Bronchial epithelial cell (primary cell): ENCODE results near the gene PYGB. TPM values are rescaled to one million over a fixed set of nuclear protein-coding genes. Genes with fewer than 3 reads are reported as not detected.
A peak's percentile ranks its signal among the peaks of the same experiment; 100 is the strongest.

Experiments used
- DNase-seq: peaks from one replicate; pipeline ENCODE4 v3.0.0-alpha.2; 2010; ENCODE audit warnings: low read depth
- FAIRE-seq: peaks from 2 replicates; lab custom pipeline; 2011; peaks lifted over from hg19 to GRCh38; lab: Jason Lieb, UNC
- H3K27me3 ChIP-seq: 2 replicates; pipeline ENCODE4 v1.5.1; 2011; ENCODE audit warnings: low read length; ENCODE audit not compliant: control insufficient read depth, insufficient read depth
- H3K36me3 ChIP-seq: 2 replicates; pipeline ENCODE4 v1.5.1; 2011; ENCODE audit warnings: low read length; ENCODE audit not compliant: control insufficient read depth, insufficient read depth
- H3K4me3 ChIP-seq: 2 replicates; pipeline ENCODE4 v1.5.1; 2011; ENCODE audit warnings: mild to moderate bottlenecking, low read depth, low read length, control low read depth
- total RNA-seq: library from RNA; depleted of rRNA; stranded (reverse); fragments of >200 nt; gene quantifications from 2 replicates; pipeline ENCODE4 v1.2.1, GENCODE V29; 2014
- TF ChIP-seq, protein P1 (sequence below): IDR thresholded peaks from 2 replicates; pipeline ENCODE4 v1.5.1; 2011; ENCODE audit warnings: mild to moderate bottlenecking, moderate library complexity, low read length, control low read depth, inconsistent platforms; ENCODE audit not compliant: insufficient read depth, severe bottlenecking

Gene PYGB
- total RNA-seq, 1 donor from 2014 or later = 213 TPM

DNA sequence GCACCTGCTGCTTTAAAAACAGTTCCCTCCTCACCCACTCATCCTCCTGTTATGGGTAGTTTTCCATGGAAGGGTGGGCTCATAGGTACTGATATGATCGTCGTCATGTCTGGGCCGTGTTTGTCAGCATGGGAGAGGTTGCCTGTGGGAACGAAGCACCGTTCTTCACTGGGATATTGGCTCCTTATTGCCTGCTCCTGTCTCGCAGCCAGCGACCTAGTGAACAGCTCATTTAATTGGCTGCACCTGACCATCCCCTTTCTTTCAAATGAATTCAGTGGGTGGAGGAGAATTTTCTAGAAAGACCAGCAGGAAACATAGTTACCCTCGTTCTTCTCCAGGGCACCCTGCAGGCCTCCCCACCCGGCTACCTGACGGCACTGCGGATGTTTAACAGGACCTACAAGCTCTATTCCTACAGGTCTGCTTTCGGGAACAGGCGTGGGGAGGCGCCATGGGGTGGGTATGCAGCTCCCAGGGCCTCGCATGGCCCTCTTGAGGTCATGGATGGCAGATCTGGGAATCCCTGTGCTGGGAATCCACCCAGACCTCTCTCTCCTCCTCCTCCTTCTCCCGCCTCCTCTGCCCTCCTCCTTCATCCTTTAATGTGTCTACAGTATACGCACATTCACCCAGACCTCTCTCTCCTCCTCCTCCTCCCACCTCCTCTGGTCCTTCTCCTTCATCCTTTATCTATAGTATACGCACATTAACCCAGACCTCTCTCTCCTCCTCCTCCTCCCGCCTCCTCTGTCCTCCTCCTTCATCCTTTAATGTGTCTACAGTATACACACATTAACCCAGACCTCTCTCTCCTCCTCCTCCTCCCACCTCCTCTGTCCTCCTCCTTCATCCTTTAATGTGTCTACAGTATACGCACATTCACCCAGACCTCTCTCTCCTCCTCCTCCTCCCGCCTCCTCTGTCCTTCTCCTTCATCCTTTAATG, 30.4 kb upstream of the PYGB start:
- TF ChIP-seq, protein P1, sequence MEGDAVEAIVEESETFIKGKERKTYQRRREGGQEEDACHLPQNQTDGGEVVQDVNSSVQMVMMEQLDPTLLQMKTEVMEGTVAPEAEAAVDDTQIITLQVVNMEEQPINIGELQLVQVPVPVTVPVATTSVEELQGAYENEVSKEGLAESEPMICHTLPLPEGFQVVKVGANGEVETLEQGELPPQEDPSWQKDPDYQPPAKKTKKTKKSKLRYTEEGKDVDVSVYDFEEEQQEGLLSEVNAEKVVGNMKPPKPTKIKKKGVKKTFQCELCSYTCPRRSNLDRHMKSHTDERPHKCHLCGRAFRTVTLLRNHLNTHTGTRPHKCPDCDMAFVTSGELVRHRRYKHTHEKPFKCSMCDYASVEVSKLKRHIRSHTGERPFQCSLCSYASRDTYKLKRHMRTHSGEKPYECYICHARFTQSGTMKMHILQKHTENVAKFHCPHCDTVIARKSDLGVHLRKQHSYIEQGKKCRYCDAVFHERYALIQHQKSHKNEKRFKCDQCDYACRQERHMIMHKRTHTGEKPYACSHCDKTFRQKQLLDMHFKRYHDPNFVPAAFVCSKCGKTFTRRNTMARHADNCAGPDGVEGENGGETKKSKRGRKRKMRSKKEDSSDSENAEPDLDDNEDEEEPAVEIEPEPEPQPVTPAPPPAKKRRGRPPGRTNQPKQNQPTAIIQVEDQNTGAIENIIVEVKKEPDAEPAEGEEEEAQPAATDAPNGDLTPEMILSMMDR = no peak
- Histone ChIP-seq H3K36me3 (peaks cover 32% of the 10 kb centered on the region), H3K4me3 (no peak overlapping the region), H3K27me3 (no peaks in the 10 kb centered on the region)
- FAIRE-seq (no peak), DNase-seq (no peak)

DNA sequence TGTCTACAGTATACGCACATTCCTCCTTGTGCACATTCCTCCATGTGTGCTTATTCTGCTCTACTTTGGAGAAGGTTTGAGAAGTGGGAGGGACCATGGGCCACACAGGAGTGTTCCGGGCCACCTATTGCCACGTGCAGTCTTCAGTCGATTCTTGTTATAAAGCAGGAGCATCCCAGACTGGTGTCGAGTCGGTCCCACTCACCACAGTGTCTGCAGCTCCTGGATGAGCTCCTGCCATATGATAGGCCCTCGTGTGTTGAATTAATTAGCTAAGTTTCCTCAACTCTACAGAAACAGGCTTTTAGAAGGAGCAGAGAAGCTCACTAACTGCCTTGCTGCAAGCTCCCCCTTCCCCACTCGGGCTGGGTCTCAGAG, 29.8 kb upstream of the PYGB start:
- Histone ChIP-seq H3K36me3 (peaks cover 30% of the 10 kb centered on the region), H3K4me3 (no peak overlapping the region), H3K27me3 (no peaks in the 10 kb centered on the region)
- DNase-seq (no peak), FAIRE-seq (peak; percentile 64)
- TF ChIP-seq, protein P1 = no peak

DNA sequence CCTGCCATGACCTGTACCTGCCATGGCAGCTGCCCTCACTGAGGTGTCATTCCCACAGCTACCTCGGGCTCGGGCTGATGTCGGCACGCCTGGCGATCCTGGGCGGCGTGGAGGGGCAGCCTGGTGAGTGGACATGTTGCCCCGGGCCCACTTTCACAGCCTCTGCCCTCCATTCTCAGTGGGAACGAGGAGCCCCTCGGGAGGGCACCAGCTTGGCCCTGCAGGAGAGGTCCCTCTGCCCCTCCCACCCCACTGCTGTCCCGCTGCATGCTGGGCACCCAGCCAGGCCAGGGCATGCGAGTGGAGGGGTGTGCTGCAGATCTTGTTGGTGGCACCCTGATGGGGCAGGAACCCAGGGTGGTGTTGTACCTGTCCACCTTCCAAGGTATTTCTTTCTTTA, 29.4 kb upstream of the PYGB start:
- TF ChIP-seq, protein P1 = no peak
- FAIRE-seq = no peak
- DNase-seq = no peak
- H3K36me3 ChIP-seq = peaks cover 26% of the 10 kb centered on the region
- H3K4me3 ChIP-seq = no peak overlapping the region
- no peaks in the 10 kb centered on the region for H3K27me3 ChIP-seq

DNA sequence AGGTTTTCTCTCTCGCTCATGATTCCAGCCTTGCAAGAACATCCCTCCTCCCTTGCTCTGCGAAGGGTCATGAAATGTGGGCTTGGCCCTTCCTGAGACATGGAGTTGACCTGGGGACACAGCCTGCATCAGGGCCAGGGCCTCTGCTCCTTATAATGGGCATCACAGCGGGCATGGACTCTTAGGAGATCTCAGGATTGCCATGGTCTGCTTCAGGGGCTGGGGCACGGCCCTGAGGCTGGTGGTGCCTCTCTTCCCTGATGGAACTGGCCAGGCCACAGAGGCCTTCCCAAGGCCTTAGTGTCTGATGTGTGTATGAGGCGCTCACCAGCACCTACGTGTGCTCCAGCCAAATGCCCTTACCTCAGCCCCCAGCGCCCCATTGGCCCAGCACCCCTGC, 28.5 kb upstream of the PYGB start:
- no peak for DNase-seq
- H3K27me3 ChIP-seq = no peaks in the 10 kb centered on the region
- no peak for FAIRE-seq
- H3K36me3 ChIP-seq = peaks cover 26% of the 10 kb centered on the region
- TF ChIP-seq, protein P1 = no peak
- no peak overlapping the region for H3K4me3 ChIP-seq

DNA sequence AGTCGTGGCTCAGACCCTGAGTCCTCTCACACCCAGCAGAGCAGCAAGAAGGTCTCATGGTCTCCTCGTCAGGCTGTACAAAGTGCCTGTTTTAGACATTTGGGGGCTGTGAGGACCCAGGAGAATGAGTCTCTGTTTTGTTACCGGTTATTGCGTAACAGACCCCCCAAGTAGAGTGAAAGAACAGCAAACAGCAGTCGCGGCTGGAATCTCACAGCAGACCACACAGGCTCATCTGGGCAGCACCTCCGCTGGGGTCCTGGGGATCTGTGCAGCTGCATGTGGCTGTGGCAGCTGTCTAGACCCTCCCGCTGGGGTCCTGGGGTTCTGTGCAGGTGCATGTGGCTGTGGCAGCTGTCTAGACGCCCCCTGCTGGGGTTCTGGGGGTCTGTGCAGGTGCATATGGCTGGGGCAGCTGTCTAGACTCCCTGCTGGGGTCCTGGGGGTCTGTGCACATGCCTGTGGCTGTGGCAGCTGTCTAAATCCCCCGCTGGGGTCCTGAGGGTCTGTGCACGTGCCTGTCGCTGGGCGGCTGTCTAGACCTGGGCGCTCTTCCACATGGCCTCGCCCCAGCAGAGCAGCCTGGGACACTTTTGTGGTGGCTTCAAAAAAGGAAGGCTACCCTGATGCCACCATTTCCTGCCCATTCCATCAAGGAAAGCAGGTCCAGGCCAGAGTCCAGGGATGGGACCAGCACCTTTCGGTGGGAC, 27.7 kb upstream of the PYGB start:
- Histone ChIP-seq H3K4me3 (no peak overlapping the region), H3K27me3 (no peaks in the 10 kb centered on the region), H3K36me3 (peaks cover 24% of the 10 kb centered on the region)
- TF ChIP-seq, protein P1 = peak; percentile 12
- FAIRE-seq (no peak), DNase-seq (no peak)
